ENCODE measurements around the gene KREMEN1. TPM values are rescaled to one million over a fixed set of nuclear protein-coding genes. Genes with fewer than 3 reads are reported as not detected.

The KREMEN1 gene
- polyA plus RNA-seq, 3 donors = 2.5 to 18.4 (median 9.4) TPM

DNA sequence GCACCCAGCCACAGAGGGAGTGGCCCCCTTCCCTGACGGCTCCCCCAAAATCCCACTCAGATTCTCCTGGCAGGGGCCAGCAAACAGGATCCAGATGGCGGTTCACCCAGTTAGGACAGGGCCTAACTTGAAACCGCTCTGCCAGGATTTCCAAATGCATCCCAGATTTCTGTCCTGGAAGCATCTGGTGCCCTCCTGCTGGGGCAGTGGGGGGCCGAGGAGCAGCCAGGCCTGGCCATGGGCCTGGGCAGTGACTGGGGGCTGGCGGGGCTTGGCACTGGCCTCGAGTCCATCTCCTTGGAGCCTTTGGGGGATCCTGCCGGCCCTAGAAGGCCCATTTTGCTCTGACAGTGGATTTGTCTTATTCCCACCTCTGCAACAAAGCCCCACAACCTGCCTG lies 115.0 kb downstream of the KREMEN1 start:
- H3K27ac ChIP-seq (ENCODE audit: low read depth, low read length) = no peak overlapping the region
- WGBS, 3 donors = 83 to 87% (median 87%) methylated on average over 7 of the region's 7 CpGs

DNA sequence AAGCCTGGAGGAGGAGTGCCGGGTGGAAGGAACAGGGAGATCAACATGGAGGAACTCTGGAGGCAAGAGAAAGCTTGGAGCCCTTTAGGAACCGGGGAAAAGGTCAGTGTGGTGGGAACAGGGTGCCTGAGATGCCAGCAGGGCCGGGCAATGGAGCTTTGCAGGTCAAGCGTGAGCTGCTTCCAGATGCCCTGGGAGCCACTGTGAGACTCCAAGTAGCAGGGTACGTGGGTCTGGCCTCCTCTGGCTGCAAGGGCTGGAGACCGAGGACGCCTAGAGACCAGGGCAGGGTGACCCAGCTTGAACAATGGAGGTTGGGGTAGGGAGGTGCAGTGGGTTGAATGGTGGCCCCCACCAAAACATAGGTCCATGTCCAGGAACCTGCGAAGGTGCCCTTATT lies 117.2 kb downstream of the KREMEN1 start:
- H3K27ac ChIP-seq (ENCODE audit: low read depth, low read length) = no peak overlapping the region
- 78 to 94% (median 84%) methylated on average over 8 of the region's 8 CpGs for WGBS, 3 donors

DNA sequence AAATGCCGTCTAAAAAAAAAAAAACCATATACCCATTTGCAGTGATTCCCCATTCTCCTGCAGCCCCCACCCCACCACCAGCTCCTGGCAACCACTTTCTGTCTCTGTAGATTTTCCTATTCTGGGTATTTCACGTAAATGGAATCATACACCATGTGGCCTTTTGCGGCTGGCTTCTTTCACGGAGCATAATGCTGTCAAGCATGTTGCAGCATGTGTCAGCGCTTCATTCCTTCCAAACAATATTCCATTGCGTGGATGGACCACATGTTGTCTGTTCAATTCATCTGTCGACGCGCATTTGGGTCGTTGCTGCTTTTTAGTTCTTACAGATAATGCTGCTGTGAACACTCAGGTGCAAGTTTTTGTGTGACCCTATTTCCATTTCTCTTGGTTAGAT lies 118.1 kb downstream of the KREMEN1 start:
- WGBS, 3 donors = 81 to 91% (median 88%) methylated on average over 10 of the region's 10 CpGs
- H3K27ac ChIP-seq (ENCODE audit: low read depth, low read length) = no peak overlapping the region

DNA sequence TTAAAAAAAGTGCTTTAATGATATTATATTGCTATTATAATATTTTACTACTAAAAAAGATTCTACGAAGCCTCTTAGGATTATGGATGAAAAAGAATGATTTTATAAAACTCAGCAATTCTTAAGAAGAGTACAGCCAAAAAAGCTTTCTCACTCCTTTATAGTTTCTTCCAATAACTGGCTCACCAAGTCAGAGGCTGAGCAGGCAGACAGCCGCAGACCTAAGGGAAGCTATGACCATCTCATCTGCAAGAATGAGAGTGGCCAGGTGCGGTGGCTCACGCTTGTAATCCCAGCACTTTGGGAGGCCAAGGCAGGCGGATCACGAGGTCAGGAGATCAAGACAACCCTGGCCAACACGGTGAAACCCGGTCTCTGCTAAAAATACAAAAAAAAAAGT lies 120.2 kb downstream of the KREMEN1 start:
- 70 to 90% (median 70%) methylated on average over 8 of the region's 8 CpGs for WGBS, 3 donors
- no peak overlapping the region for H3K27ac ChIP-seq (ENCODE audit: low read depth, low read length)

DNA sequence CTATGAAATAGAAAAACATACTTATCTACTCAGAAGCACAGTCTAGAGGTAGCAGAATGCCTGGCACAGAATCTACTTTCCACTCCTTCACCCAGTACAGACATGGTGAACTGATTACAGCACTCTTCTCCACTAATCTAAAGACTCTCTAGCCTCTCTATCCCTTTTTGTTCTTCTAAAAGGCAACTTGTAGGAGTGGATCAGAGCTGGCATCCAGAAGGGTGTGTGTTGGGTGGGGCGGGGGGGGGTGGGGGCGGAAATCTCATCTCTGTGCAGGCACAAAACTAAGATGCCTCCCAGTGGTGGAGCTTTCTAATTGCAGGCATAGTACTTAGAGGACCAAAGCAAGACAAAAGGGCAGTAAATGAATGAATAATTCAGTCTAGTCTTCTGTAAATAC lies 121.3 kb downstream of the KREMEN1 start:
- 76 to 96% (median 89%) methylated on average over 2 of the region's 2 CpGs for WGBS, 3 donors
- H3K27ac ChIP-seq (ENCODE audit: low read depth, low read length) = no peak overlapping the region

DNA sequence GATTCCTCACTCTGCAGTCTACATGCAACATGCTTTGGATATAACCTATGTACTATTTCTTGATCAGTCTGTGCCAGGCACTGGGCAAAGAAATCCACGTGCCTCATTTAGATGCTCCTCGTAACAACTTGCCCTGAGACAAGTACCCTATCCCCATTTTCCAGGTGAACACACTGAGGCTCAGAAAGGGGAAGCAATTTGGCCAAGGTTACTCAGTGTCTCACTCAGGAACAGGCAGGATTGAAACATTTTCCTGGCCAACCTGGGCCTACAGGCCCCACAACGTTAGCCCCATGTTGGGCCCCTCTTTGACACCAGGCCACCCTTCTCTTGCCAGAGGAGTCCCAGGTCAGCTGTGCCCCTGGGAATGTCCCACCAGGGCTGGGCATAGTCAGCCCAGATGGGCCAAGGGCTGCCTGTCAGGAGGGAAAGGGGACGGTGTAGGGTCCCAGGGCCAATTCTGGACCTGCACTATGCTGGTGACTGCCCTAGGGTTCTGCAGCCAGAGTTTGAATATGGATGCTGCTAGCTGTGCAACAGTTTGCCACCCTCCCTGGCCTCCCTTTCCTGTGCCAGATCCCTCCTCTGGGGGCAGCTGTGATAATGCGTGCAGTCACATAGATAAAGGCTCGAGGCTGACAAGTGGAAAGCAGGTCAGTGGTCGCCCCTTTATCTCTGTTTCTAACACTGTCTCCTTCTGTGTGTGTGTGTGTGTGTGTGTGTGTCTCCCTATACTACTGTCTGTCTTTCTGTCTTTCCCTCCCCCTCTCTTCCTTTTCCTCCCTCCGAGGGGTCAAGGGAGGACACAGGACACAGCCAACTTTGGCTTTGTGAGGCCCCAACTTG lies 122.5 kb downstream of the KREMEN1 start:
- WGBS, 3 donors = 61 to 67% (median 66%) methylated on average over 8 of the region's 8 CpGs
- no peak overlapping the region for H3K27ac ChIP-seq (ENCODE audit: low read depth, low read length)

DNA sequence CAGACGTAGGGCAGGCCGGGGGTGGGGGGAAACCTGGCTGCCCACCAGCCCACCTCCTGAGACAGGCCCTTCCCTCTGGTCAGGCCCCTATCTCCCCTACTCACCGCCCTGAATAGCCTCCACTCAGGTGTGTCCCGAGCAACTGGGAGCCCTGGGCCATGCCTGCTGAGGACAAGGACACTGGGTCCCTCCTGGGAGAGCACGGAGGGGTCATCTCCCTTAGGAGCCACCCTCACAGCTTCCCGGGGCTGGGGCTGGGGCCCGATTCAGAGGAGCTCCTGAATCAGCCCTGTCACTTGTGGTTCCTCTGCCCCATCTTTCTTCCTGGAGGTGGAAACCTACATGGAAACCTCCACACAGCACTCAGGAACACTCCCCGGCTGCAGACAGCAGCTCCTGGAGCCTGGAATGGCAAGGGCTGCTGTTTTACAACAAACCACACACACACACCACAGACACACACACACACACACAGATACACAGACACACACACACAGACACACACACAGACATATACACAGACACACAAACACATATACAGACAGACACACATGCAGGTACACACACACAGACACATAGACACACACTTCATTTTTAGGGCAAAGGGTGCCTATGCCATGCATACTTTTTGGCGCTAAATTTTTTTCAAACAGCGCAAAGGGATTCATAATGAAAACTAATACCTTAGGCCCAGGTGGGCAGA lies 123.3 kb downstream of the KREMEN1 start:
- no peak overlapping the region for H3K27ac ChIP-seq (ENCODE audit: low read depth, low read length)
- 57 to 80% (median 62%) methylated on average over 10 of the region's 10 CpGs for WGBS, 3 donors

DNA sequence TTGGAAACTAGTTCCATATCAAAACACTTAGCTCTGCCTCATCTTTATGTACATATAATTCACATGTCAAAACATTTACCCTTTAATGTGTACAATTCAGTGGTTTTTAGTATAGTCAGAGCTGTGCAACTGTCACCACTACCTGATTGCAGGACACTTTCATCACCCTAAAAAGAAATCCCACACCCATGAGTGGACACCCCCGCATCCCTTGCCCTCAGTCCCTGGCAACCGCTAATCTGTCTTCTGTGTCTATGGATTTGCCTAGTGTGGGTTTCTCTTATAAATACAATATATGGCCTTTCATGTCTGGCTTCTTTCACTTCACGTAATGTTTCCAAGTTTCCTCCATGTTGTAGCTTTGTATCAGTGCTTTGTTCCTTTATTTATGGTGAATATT lies 124.3 kb downstream of the KREMEN1 start:
- WGBS, 3 donors = 87 to 99% (median 90%) methylated on average over 3 of the region's 3 CpGs
- no peak overlapping the region for H3K27ac ChIP-seq (ENCODE audit: low read depth, low read length)

DNA sequence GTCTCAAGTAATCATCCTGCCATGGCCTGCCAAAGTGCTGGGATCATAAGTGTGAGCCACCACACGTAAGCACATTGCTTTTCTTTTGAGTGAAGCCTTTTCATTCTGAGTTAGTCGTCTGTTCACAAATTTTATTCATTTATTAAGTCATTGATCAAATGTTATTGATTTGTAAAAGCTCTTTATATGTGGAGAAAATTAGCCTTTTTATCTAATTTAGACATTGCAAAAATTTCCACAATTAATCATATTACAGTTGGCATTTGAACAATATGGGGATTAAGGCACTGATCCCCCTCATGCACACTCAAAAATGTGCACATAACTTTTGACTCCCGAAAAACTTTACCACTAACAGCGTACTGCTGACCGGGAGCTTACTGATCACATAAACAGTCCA lies 125.4 kb downstream of the KREMEN1 start:
- H3K27ac ChIP-seq (ENCODE audit: low read depth, low read length) = no peak overlapping the region
- 95 to 97% (median 96%) methylated on average over 5 of the region's 5 CpGs for WGBS, 3 donors

DNA sequence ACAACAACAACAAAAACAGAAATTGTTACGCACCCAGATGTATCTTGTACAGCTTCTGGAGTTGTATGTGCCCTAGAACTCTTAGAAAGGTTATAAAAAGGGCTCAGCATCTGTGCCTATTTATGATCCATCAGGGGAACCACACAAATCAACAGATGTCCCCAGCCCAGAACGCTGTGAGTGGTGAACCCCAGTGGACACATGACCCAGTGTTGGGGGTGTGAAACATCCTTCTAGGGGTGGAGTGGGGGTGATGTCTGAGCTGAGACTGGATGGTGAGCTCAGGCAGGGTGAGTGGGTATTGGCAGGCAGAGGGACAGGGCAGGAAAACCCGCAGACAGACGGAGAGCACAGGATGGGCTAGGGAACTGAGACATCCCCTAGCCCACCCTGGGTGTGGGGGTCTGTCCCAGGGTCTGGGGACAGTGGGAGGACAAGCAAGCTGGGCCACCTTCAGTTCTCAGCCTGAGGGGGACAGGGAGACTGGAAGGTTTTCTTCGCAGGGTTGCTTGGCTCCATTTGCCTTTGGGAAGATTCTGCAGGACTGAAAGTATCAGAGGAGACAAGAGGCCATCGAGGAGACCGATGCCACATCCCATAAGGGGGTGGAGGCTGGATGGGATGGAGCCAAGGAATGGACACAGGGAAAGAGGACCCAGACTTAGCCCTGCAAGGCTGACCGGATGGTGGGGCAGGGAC lies 127.0 kb downstream of the KREMEN1 start:
- 82 to 86% (median 83%) methylated on average over 8 of the region's 8 CpGs for WGBS, 3 donors
- no peak overlapping the region for H3K27ac ChIP-seq (ENCODE audit: low read depth, low read length)

DNA sequence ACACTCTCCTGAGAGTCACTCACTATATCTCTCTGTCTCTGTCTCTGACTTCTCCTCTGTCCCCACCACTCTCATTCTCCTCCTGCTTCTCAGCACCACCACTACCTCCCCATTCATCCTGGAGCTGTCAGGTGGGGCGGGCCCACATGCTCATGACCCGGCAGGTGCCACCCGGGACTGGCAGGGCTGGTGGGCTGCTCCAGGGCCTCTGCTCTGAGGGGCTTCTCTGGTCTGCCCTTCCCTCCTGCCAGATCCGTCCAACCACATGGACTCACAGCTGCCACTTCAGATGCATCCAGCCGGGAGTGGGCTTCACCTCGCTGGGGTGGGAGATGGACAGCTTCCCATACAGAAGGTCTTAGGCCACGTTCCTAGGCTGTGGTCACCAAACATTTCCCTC lies 128.1 kb downstream of the KREMEN1 start:
- no peak overlapping the region for H3K27ac ChIP-seq (ENCODE audit: low read depth, low read length)
- 90 to 95% (median 91%) methylated on average over 7 of the region's 7 CpGs for WGBS, 3 donors

DNA sequence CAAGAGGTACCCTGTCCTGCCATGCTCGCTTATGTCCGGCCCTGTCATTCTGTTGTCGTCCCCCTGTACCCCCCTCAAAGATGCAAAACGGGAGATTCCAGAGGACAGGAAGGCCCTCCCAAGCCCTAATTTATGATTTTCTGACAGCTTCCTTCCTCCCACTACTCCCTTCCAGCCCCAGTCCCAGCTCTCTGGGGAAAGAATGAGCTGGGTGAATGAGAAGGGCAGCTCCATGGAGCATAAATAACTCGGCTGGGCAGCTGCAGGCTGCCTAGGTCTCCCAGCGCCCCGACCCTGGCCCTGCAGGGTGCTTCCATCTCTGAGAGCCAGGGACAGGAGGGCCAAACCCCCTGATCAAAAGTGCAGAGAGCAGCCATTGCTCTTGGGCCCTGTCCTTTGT lies 128.9 kb downstream of the KREMEN1 start:
- H3K27ac ChIP-seq (ENCODE audit: low read depth, low read length) = no peak overlapping the region
- WGBS, 3 donors = 32 to 73% (median 40%) methylated on average over 7 of the region's 7 CpGs

DNA sequence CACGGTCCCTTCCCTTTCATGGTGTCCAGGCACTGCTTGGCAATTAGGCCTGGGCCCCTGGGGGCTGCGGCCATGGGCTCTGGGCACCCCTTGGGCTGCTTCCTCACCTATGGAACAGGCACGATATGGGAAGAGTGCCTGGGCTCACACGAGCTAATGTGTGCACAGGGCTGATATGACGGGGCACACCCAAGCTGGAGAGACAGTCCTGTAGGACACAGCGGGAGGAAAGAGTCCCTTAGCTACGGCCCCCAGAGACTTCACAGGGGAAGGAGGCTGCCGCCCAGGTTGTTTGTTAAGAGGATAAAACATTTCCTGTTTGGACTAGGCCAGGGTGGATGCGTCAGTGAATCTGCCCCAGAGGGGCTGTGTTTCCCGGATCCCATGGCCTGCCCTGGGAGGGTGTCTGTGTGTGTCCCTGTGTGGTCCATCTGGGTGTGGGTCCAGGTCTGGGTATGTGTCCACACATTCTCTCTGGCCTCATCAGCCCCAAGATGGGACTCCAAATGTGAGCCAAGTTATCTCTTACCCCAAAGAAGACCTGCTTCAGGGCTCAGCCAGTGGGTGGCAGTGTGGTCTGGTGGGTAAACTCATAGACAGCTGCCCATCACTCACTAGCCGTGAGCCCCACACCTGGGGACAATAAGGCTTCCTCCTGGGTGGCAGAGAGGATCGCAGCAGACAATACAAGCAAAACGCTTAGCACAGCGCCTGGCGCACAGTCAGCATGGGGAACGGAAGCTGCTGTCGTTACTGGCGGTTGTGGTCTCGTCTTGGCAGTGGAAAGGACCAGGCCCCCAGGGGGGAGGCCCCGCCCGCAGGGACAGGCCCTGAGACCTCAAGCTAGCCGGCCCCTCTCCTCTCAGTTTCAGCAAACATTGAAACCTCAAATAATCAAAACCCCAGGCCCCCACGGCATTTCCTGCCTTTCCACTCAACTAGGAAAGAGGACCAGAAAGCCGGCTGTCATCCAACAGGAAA lies 129.7 kb downstream of the KREMEN1 start:
- no peak overlapping the region for H3K27ac ChIP-seq (ENCODE audit: low read depth, low read length)
- 27 to 68% (median 28%) methylated on average over 23 to 24 of the region's 24 CpGs for WGBS, 3 donors

DNA sequence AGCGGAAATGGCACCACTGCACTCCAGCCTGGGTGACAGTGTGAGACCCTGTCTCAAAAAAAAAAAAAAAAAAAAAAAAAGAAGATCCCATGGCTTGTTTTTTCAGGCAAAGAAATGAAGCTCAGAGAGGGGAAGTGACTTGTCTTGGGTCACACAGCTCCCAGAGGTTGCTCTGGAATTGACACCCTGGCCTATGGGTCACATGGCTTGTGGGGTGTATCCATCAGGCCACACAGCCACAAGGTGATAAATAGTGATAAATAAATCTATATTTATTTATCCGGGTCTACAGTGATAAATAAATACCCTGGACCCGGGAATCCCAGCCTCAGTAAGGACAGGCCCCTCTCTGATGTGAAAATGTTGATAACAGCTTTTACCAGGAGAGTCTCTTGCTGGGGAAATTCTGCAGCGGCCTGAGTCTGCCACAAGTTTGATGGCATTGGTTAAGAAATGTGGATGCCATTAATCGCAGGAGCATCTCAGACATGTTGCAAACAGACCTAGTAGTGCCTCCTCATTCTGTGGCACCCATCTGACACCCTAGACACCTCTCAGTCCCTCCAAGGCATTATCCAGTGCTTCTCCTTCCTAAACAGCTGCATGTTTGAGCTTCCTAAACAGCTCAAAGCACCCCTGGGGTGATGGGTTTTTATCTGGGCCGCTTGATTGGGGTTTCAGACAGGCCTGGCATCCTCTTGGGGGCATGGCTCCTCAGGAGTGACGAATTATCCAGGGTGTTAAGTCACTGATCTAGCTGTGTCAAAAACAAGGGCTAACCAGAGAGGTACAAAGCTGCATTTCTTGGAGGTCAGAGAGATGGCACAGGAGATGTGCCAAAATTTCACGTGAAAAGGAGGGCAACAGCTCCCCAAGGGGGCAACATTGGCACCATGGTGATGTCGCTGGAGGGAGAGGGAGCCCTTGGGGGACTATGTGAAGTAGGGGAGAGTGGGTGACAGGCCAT lies 130.9 kb downstream of the KREMEN1 start:
- H3K27ac ChIP-seq (ENCODE audit: low read depth, low read length) = no peak overlapping the region
- WGBS, 3 donors = 70% methylated on average over 9 of the region's 9 CpGs

DNA sequence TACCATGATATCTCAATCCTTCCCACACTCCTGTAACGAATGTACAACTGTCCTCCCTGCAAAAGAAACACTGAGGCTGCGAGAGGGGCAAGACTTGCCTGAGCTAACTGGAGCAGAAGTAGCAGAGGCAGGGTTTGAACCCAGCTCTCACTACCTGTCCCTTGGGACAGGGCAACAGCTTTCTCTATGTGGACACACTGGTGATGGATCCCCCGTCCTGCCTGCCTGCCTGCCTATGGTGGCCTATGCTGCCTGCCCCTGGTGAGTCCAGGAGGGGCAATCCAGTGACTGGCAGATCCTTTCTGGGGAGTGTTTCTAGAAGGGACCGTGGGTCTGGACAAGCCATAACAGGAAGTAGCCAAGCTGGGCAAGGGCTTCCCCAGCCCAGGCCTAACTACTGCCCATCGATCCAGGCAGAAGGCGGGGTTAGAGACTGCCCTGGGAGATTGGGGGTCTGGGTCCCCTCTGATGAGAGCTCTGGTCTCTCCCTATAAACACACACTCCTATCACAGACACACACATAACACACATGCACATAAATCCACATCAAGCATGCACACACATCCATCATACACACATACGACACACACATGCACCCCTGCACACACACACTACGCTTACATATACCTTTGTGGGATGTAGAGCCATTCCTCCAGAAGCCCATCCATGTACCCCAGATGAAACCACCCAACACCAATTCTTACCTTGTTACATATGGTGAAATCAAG lies 131.8 kb downstream of the KREMEN1 start:
- 69 to 83% (median 71%) methylated on average over 8 of the region's 8 CpGs for whole genome bisulfite sequencing, 3 donors
- H3K27ac ChIP-seq (ENCODE audit: low read depth, low read length) = no peak overlapping the region

DNA sequence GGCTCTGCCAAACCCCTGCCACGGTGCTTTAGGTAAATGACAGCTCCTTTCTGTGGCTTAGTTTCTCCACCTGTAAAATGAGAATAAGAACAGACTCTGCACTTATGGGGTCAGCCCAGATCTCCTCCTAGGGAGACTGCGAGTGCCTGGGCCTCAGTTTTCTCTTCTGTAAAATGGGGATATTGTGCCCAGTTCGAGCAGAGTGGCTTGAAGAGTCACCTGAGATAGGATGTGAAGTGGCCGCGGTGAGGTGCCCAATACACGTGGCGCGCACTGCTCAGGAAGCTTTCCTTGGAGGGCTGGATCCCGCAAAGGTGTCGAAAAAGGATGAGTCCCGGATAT lies 132.4 kb downstream of the KREMEN1 start:
- H3K27ac ChIP-seq (ENCODE audit: low read depth, low read length) = no peak overlapping the region
- WGBS, 3 donors = 57 to 65% (median 58%) methylated on average over 11 of the region's 11 CpGs

Measured in adipose tissue (tissue), 3 donors.